GM12878 (cell line): ENCODE results near the gene MCRIP2. TPM values are rescaled to one million over a fixed set of nuclear protein-coding genes. Genes with fewer than 3 reads are reported as not detected.

ENCODE experiments used
- ATAC-seq: fragments of 200-7000 bp; cut with Tn5 transposase; 3 replicates; pipeline ENCODE4 v1.9.1; 2020; ENCODE audit warnings: mild to moderate bottlenecking, moderate library complexity
- BruUV-seq: library from RNA; stranded (reverse); fragments of 400-500 nt; replicated peaks from 2 replicates; lab custom pipeline; 2021; lab: Mats Ljungman, UMichigan
- CTCF ChIA-PET: fragments of 300-600 bp; sonication (Branson Sonifier 250); formaldehyde crosslinking; extraction: SDS; loops from one replicate; lab custom pipeline; 2021; ENCODE audit warnings: inconsistent platforms; lab: Yijun Ruan, JAX
- POLR2A ChIA-PET: fragments of 350-600 bp; formaldehyde crosslinking; extraction: SDS; loops from one replicate; lab custom pipeline; 2021; ENCODE audit warnings: inconsistent platforms; lab: Charles Lee
- RAD21 ChIA-PET: fragments of 300-600 bp; sonication (Branson Sonifier 250); formaldehyde crosslinking; loops from one replicate; lab custom pipeline; 2023; ENCODE audit warnings: antibody characterized with exemption; ENCODE audit not compliant: unreplicated experiment; lab: Charles Lee
- SMC1A ChIA-PET: fragments of 300-600 bp; sonication (Branson Sonifier 250); formaldehyde crosslinking; loops from one replicate; lab custom pipeline; 2023; ENCODE audit not compliant: unreplicated experiment, uncharacterized antibody; lab: Charles Lee
- DNase-seq: peaks from one replicate; pipeline ENCODE4 v3.0.0-alpha.2; 2011; ENCODE audit warnings: low read depth, low spot score
- FAIRE-seq: peaks from 3 replicates; lab custom pipeline; 2011; peaks lifted over from hg19 to GRCh38; lab: Jason Lieb, UNC
- H2AFZ ChIP-seq: 2 replicates; pipeline ENCODE4 v1.6.0; 2011; ENCODE audit warnings: low read depth, low read length, control low read depth; ENCODE audit not compliant: control insufficient read depth
- H3K27ac ChIP-seq: 2 replicates; pipeline ENCODE4 v1.5.1; 2011; ENCODE audit warnings: control low read depth; ENCODE audit not compliant: control insufficient read depth, insufficient read depth
- H3K27me3 ChIP-seq, 2 experiments: replicated peaks in 1 of 2; 2 replicates each; pipeline versions ENCODE4 v1.6.0 to v1.6.1; 2011; ENCODE audit warnings: low read length in 1 of 2; ENCODE audit not compliant: control insufficient read depth in 2 of 2, insufficient read depth in 2 of 2
- H3K36me3 ChIP-seq, 2 experiments: 2 replicates each; pipeline ENCODE4 v1.5.1; 2011; ENCODE audit warnings: low read length in 1 of 2; ENCODE audit not compliant: control insufficient read depth in 2 of 2, insufficient read depth in 2 of 2
- H3K4me1 ChIP-seq: 2 replicates; pipeline ENCODE4 v1.6.1; 2011; ENCODE audit warnings: mild to moderate bottlenecking, low read length, moderate library complexity, mixed read lengths; ENCODE audit not compliant: control insufficient read depth, insufficient read depth
- H3K4me2 ChIP-seq: 2 replicates; pipeline ENCODE4 v1.6.0; 2011; ENCODE audit warnings: control low read depth; ENCODE audit not compliant: control insufficient read depth, insufficient read depth
- H3K4me3 ChIP-seq: fragments of 200-600 bp; sonication (generic); 2 replicates; pipeline ENCODE4 v1.5.1; 2016
- H3K79me2 ChIP-seq: 2 replicates; pipeline ENCODE4 v1.6.0; 2011; ENCODE audit warnings: low read length; ENCODE audit not compliant: control insufficient read depth, insufficient read depth
- H3K9ac ChIP-seq: 2 replicates; pipeline ENCODE4 v1.8.0; 2011; ENCODE audit warnings: low read length, control low read depth, mixed read lengths; ENCODE audit not compliant: control insufficient read depth, insufficient read depth
- H3K9me3 ChIP-seq: replicated peaks from 3 replicates; pipeline ENCODE4 v1.5.1; 2011; ENCODE audit warnings: mild to moderate bottlenecking, low read length; ENCODE audit not compliant: control insufficient read depth, insufficient read depth
- H4K20me1 ChIP-seq: 2 replicates; pipeline ENCODE4 v1.6.0; 2011; ENCODE audit not compliant: control insufficient read depth, insufficient read depth
- ATF2 ChIP-seq: IDR thresholded peaks from 2 replicates; pipeline ENCODE4 v1.6.1; 2012; ENCODE audit warnings: low read length, inconsistent platforms
- BCL11A ChIP-seq: IDR thresholded peaks from 2 replicates; pipeline ENCODE4 v1.6.1; 2011; ENCODE audit warnings: low read depth, low read length
- CBFB ChIP-seq: IDR thresholded peaks from 2 replicates; pipeline ENCODE4 v1.6.1; 2016; ENCODE audit warnings: antibody characterized with exemption, low read depth
- CHD1 ChIP-seq: IDR thresholded peaks from 2 replicates; pipeline ENCODE4 v1.6.1; 2012; ENCODE audit warnings: low read depth, low read length, improper control_type of control experiment
- DPF2 ChIP-seq: fragments of 450-650 bp; IDR thresholded peaks from 2 replicates; pipeline ENCODE4 v1.6.1; 2017; ENCODE audit warnings: mild to moderate bottlenecking
- E2F4 ChIP-seq: IDR thresholded peaks from 2 replicates; pipeline ENCODE4 v1.6.1; 2012; ENCODE audit warnings: low read depth, low read length, improper control_type of control experiment
- EP300 ChIP-seq, 2 experiments: fragments of 150-350 bp in 1 of 2; IDR thresholded peaks; 2 replicates each; pipeline ENCODE4 v1.6.1; 2011 to 2012; ENCODE audit warnings: low read depth in 2 of 2, low read length in 2 of 2, borderline replicate concordance in 1 of 2, improper control_type of control experiment in 1 of 2, inconsistent platforms in 1 of 2; ENCODE audit not compliant: control insufficient read depth in 1 of 2
- HCFC1 ChIP-seq: fragments of 150-350 bp; IDR thresholded peaks from 2 replicates; pipeline ENCODE4 v1.6.1; 2014; ENCODE audit warnings: low read length
- HDAC2 ChIP-seq: fragments of 200-600 bp; sonication (generic); IDR thresholded peaks from 2 replicates; pipeline ENCODE4 v1.6.1; 2017
- KDM1A ChIP-seq: fragments of 200-600 bp; sonication (generic); IDR thresholded peaks from 2 replicates; pipeline ENCODE4 v1.6.1; 2016; ENCODE audit warnings: borderline replicate concordance
- MTA2 ChIP-seq: fragments of 450-650 bp; IDR thresholded peaks from 2 replicates; pipeline ENCODE4 v1.6.1; 2016; ENCODE audit warnings: low read depth, mild to moderate bottlenecking, moderate library complexity
- MYC ChIP-seq: IDR thresholded peaks from 2 replicates; pipeline ENCODE4 v1.6.1; 2011; ENCODE audit warnings: mild to moderate bottlenecking, low read length, moderate library complexity, inconsistent platforms; ENCODE audit not compliant: insufficient read depth, insufficient replicate concordance, insufficient read length, severe bottlenecking
- NKRF ChIP-seq: fragments of 450-650 bp; conservative IDR thresholded peaks from 2 replicates; pipeline ENCODE4 v1.6.1; 2017; ENCODE audit warnings: mild to moderate bottlenecking, moderate library complexity
- RAD51 ChIP-seq: fragments of 450-650 bp; IDR thresholded peaks from 2 replicates; pipeline ENCODE4 v1.6.1; 2016; ENCODE audit warnings: moderate library complexity, mild to moderate bottlenecking, inconsistent platforms
- SP1 ChIP-seq: IDR thresholded peaks from one replicate; pipeline ENCODE4 v1.6.1; 2011; ENCODE audit warnings: low read depth, low read length
- SREBF2 ChIP-seq: IDR thresholded peaks from 2 replicates; pipeline ENCODE4 v1.6.1; 2012; ENCODE audit warnings: mild to moderate bottlenecking, low read length
- USF2 ChIP-seq: IDR thresholded peaks from 2 replicates; pipeline ENCODE4 v1.6.1; 2011; ENCODE audit warnings: low read depth, low read length, improper control_type of control experiment, borderline replicate concordance
- WRNIP1 ChIP-seq: IDR thresholded peaks from 2 replicates; pipeline ENCODE4 v1.6.1; 2011; ENCODE audit warnings: low read depth, low read length, improper control_type of control experiment, borderline replicate concordance
- YBX1 ChIP-seq: fragments of 450-650 bp; IDR thresholded peaks from 2 replicates; pipeline ENCODE4 v1.6.1; 2016; ENCODE audit warnings: antibody characterized with exemption
- ZNF274 ChIP-seq: IDR thresholded peaks from one replicate; pipeline ENCODE4 v1.8.0; 2011; ENCODE audit not compliant: insufficient read length, insufficient read depth
- ZSCAN29 ChIP-seq: fragments of 450-650 bp; IDR thresholded peaks from 2 replicates; pipeline ENCODE4 v1.6.1; 2017; ENCODE audit warnings: mild to moderate bottlenecking, moderate library complexity
- WGBS: methylation state at CpG from one replicate; pipeline ENCODE4 v1.1.6; 2016; ENCODE audit warnings: low lambda C conversion rate; ENCODE audit not compliant: insufficient replicate concordance, insufficient coverage; ENCODE audit errors: missing lambda C conversion rate; 5-methylcytosine and 5-hydroxymethylcytosine counted together
- in situ Hi-C: fragments of 300-500 bp; cut with MboI; formaldehyde crosslinking; loops from 9 replicates; pipeline ENCODE4 v1.14.3; 2018; ENCODE audit warnings: mixed read lengths
- intact Hi-C: fragments of 100-400 bp; cut with micrococcal nuclease; formaldehyde crosslinking; loops from one replicate; pipeline ENCODE4 v1.14.2; 2022; ENCODE audit not compliant: unreplicated experiment
- polyA plus RNA-seq, 11 experiments: library from polyadenylated mRNA; depleted of rRNA in 4 of 11; unstranded in 6 of 11; stranded (reverse) in 5 of 11; fragments of >200 nt; fragmentation: Nextera tagmentation in 4 of 11; fragmentation: Illumina TruSeq in 1 of 11; extraction: Ambion mirVana in 4 of 11; extraction: Trizol in 1 of 11; gene quantifications; 1 replicate in 1 of 11; 2 replicates in 10 of 11; pipeline versions ENCODE4 v1.2.1 to v1.2.3, GENCODE V29; 2011 to 2016; ENCODE audit warnings: inconsistent platforms in 2 of 11, missing spikeins in 2 of 11, low read depth in 1 of 11
- total RNA-seq, 4 experiments: library from RNA; depleted of rRNA in 3 of 4; stranded (reverse); fragments of >200 nt in 3 of 4; fragmentation: Illumina TruSeq in 1 of 4; extraction: Trizol in 1 of 4; gene quantifications; 2 replicates each; pipeline versions ENCODE4 v1.2.1 to v1.2.3, GENCODE V29; 2013 to 2021

Gene MCRIP2
- total and polyA plus RNA-seq, 10 of the 15 experiments (the other 5 are each of a cell fraction or from before 2014, with no cell fraction given), result 0.19 to 93.1 (median 57.9) TPM

- TF ChIP-seq NKRF (no peak), BCL11A (no peak), MTA2 (no peak)
Measured at GRCh38 chr16:638836-639235, 2.8 kb upstream of the MCRIP2 start (continued).

- no peak overlapping the region for H3K9ac ChIP-seq
- POLR2A ChIA-PET, result interaction anchor here (0.7 kb wide), 1 partner anchor 719 kb away, joined by 4 read pairs; no protein-coding TSS in a partner anchor
Measured at GRCh38 chr16:640614-641013, 1.0 kb upstream of the MCRIP2 start.

More at GRCh38 chr16:640614-641013, 1.0 kb upstream of the MCRIP2 start:
- ChIA-PET RAD21 (no interaction called here), SMC1A (no interaction called here), CTCF (no interaction called here)
- Histone ChIP-seq H3K9me3 (no peaks in the 10 kb centered on the region), H4K20me1 (no peaks in the 10 kb centered on the region), H2AFZ (no peak overlapping the region), H3K27ac (peak overlapping the region; percentile 83; the same call in 1 of the 2 replicates), H3K4me1 (peaks cover 13% of the 10 kb centered on the region), H3K27me3 (no peaks in the 10 kb centered on the region), H3K79me2 (peaks cover 35% of the 10 kb centered on the region), H3K4me2 (peak overlapping the region; percentile 49; the same call in 1 of the 2 replicates), H3K4me3 (no peak overlapping the region), H3K36me3 (no peaks in the 10 kb centered on the region; a peak in 1 of 4 replicates)
- TF ChIP-seq CHD1, result no peak
- TF ChIP-seq HDAC2, result no peak
- no peak for TF ChIP-seq SREBF2
- TF ChIP-seq CBFB, result no peak
- TF ChIP-seq USF2, result no peak
- no peak for TF ChIP-seq DPF2
- TF ChIP-seq EP300 (IDR thresholded peaks at IDR 0.05; ENCODE audit: borderline replicate concordance in 1 of 2, control insufficient read depth in 1 of 2, low read depth in 2 of 2, low read length in 2 of 2), result no peak
- no peak for TF ChIP-seq ATF2
- no peak for TF ChIP-seq ZSCAN29
- TF ChIP-seq YBX1, result no peak
- no peak for TF ChIP-seq RAD51
- TF ChIP-seq ZNF274, result no peak
- no peak for TF ChIP-seq BCL11A
- TF ChIP-seq HCFC1, result no peak
- TF ChIP-seq MYC, result no peak
- no peak for TF ChIP-seq WRNIP1
- TF ChIP-seq SP1, result no peak
- TF ChIP-seq E2F4, result no peak
- no peak for TF ChIP-seq KDM1A
- DNase-seq, result no peak
- intact Hi-C loops (no loop called here), in situ Hi-C loops (no loop called here)
- no TSS peak for BruUV-seq
- WGBS, result 100% methylated on average over 4 of the region's 5 CpGs
- FAIRE-seq, result no peak
- no peak for ATAC-seq
